AG04449 (cell line): Measurements from ENCODE around the gene KLC1.

ENCODE experiments used
- CTCF ChIA-PET: fragments of 350-600 bp; formaldehyde crosslinking; extraction: SDS; loops from one replicate; lab custom pipeline; 2021; ENCODE audit warnings: antibody characterized with exemption; lab: Yijun Ruan, JAX
- POLR2A ChIA-PET: fragments of 400-600, 350-600 bp; formaldehyde crosslinking; extraction: SDS; loops from one replicate; lab custom pipeline; 2020; ENCODE audit warnings: antibody characterized with exemption, inconsistent platforms; lab: Yijun Ruan, JAX
- DNase-seq: peaks from one replicate; pipeline ENCODE4 v3.0.0-alpha.2; 2010; ENCODE audit warnings: low read depth, low spot score
- H3K4me3 ChIP-seq: 2 replicates; pipeline ENCODE4 v1.5.1; 2011; ENCODE audit warnings: low read depth, mild to moderate bottlenecking, control low read depth, low read length
- TF ChIP-seq, protein P1 (sequence below): IDR thresholded peaks from one replicate; pipeline ENCODE4 v1.5.1; 2011; ENCODE audit warnings: mild to moderate bottlenecking, moderate library complexity, low read length, control low read depth, inconsistent platforms; ENCODE audit not compliant: insufficient read depth; ENCODE audit errors: missing control alignments

KLC1 gene

DNA sequence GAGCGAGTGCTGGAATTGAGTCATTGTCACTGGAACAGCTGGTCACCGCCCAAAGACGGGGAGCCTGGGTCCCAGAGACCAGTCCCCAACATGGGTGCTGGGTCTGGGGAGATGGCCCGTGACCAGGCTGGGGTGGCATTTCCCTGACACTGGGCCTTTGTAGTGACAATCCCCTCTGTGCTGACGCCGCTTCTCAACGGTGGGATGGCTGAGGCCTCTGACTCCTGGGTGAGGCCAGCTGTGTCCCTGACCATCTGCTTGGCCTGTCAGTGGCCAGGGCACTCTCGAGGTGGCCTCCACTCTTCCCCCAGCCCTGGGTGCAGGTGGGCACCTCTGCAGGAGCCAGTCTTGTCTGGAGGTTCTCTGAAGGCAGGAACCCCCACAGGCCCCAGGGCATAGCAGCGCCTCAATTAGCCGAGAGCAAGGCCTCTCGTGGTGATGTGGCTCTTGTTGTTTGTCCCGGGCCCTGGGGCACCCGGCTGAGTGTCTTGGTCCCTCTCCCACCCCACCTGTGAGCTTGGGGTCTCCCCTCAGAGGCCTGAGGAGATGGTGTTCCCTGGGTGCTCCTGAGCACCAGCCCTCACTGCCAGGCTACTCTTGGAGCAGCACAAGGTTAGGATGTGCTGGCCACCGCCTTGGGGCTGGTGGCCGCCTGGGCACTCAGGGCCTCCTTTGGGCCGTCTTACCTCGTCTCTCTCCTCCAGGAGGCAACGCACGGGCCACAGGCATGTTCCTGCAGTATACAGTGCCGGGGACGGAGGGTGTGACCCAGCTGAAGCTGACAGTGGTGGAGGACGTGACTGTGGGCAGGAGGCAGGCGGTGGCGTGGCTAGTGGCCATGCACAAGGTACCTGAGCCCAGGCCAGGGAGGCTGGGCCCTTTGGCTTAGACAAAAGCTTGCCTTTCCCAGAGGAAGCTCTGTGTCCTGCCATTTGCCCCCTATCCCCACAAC lies 103.2 kb downstream of the KLC1 start:
- POLR2A ChIA-PET = interaction anchor here (0.5 to 0.9 kb wide), 2 partner anchors 13 to 27 kb away, joined by 3 read pairs; no protein-coding TSS in a partner anchor
- DNase-seq = no peak
- CTCF ChIA-PET = interaction anchor here (1.3 to 1.8 kb wide), 3 partner anchors 9 to 76 kb away, joined by 3 to 6 read pairs (median 3); no protein-coding TSS in a partner anchor
- TF ChIP-seq, protein P1, sequence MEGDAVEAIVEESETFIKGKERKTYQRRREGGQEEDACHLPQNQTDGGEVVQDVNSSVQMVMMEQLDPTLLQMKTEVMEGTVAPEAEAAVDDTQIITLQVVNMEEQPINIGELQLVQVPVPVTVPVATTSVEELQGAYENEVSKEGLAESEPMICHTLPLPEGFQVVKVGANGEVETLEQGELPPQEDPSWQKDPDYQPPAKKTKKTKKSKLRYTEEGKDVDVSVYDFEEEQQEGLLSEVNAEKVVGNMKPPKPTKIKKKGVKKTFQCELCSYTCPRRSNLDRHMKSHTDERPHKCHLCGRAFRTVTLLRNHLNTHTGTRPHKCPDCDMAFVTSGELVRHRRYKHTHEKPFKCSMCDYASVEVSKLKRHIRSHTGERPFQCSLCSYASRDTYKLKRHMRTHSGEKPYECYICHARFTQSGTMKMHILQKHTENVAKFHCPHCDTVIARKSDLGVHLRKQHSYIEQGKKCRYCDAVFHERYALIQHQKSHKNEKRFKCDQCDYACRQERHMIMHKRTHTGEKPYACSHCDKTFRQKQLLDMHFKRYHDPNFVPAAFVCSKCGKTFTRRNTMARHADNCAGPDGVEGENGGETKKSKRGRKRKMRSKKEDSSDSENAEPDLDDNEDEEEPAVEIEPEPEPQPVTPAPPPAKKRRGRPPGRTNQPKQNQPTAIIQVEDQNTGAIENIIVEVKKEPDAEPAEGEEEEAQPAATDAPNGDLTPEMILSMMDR = no peak
- H3K4me3 ChIP-seq = no peak overlapping the region

DNA sequence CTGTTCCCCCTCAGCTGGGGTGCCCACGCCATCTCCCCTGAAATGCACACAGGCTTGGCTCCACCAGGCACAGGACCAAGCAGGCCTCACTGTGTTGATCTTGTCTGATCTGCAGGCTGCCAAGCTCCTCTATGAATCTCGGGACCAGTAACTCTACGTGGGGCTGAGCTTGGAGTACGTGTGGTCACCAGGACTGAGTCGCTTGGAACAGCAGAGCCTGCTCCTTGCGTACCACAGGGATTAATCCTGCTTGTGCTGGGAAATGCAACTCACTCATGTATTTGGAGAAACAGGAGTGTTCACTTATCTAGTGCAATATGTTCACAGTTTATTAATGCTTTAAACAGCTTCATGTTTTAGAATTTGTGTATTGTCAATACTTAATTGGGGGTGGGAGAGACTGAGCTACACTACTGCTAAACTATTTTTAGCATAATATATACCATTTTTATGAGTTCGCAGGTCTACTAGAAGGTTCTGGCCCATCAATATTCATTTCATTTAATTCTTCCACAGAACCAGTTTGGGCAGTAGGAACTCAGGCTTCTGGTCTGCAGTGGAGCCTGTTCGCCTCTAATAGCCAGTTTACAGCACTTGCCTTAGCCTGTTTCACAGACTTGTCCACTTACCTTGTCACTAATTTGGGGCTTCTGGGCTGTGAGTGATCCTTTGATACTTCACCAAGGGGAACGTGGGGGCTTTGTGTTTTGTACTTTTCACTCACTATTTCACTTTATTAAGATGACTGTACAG lies 104.0 kb downstream of the KLC1 start:
- no peak overlapping the region for H3K4me3 ChIP-seq
- POLR2A ChIA-PET = interaction anchor here (0.5 to 1.1 kb wide), 3 partner anchors 14 to 26 kb away, joined by 3 to 4 read pairs (median 3); no protein-coding TSS in a partner anchor
- TF ChIP-seq, protein P1 = no peak
- DNase-seq = no peak
- CTCF ChIA-PET = interaction anchor here (1.3 to 1.8 kb wide), 3 partner anchors 8 to 75 kb away, joined by 3 to 6 read pairs (median 3); no protein-coding TSS in a partner anchor

DNA sequence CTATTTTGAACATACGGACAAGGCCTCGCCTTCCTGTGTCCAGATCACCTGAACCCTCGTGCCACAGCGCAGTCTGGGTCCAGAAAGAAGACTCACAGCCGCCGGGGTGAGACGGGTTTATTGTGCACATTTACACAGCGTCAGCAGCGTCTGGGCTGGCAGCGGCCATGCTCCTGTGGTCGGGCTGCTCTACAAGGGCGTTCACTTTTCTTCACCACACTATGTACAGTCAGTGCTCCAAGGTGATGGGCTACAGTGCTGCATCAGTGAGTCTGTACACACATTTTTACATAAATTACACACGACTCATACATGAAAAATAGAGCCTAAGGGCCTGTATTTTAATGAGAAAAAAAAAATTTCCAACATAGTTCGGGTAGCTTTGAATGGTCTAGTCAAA lies 104.6 kb downstream of the KLC1 start:
- CTCF ChIA-PET = interaction anchor here (1.3 to 1.8 kb wide), 3 partner anchors 7 to 75 kb away, joined by 3 to 6 read pairs (median 3); no protein-coding TSS in a partner anchor
- no peak for DNase-seq
- TF ChIP-seq, protein P1 = no peak

DNA sequence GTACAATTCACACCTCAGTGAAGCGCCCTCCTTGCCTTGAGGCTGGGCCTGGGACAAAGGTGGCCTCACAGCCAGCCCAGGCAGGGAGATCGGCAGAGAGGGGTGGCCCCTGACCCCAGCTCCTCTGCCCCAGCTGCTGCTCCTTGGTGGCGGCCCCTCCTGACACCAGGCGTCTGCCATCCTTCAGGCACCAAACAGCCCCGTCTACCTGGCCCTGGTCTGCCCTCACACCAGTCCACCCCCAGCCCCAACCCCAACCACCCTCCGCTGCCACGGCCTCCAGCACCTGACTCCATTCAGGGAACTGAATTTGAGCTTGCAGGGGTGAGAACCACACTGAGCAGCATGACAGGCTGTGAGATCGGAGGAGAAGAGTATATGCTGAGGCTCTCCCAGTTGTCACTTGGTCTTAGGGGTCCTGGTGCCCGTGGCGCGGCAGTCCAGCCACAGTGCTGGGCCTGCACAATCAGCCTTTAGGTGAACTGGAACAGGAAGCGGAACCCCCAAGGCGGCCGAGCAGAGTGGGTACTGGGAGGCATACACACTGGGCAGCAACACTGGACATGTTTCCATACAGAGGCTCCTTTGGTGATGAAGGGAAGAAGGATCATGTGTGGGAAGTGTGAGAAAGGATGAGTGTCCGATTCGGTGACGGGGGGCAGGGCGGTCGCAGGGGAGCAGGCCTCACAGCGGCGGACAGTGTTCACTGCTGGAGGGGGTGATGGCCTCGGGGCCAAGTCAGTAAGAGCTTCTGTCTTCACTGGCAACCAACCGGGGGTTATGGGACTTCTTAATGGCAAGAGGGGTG lies 105.3 kb downstream of the KLC1 start:
- no peak overlapping the region for H3K4me3 ChIP-seq
- POLR2A ChIA-PET = interaction anchor here (1.1 kb wide), 1 partner anchor 12 kb away, joined by 4 read pairs; no protein-coding TSS in a partner anchor
- no peak for DNase-seq
- TF ChIP-seq, protein P1 = no peak
- CTCF ChIA-PET = interaction anchor here (0.6 to 1.8 kb wide), 2 partner anchors 8 to 12 kb away, joined by 3 to 6 read pairs; no protein-coding TSS in a partner anchor

More for the DNA sequence above, 104.6 kb downstream of the KLC1 start:
- H3K4me3 ChIP-seq = no peak overlapping the region
- POLR2A ChIA-PET = interaction anchor here (1.1 kb wide), 1 partner anchor 13 kb away, joined by 4 read pairs; no protein-coding TSS in a partner anchor

DNA sequence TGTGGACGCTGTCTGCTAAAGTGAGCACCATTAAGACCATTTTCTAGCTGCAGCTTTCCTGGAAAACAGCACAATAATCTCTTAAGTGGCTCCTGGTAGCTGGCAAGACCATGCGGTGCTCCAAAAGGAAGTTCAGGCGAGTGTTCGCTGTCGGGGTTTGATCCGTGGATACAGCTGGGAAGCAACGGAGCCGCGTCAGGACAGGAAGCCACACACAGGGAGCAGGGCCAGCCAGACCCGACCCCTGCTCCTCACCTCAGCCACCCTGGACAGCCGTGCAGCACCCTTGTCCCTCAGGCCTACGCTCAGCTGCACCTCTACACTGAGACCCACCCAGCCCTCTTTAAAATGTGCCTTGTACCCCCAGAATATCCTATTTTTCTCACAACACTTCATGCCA lies 106.0 kb downstream of the KLC1 start:
- ChIA-PET POLR2A (no interaction called here), CTCF (no interaction called here)
- no peak overlapping the region for H3K4me3 ChIP-seq
- no peak for DNase-seq
- TF ChIP-seq, protein P1 = no peak
